RWPE2 (cell line): ENCODE data around the gene CAST.

Experiments used
- ATAC-seq: fragments of 200-7000 bp; cut with Tn5 transposase; 3 replicates; pipeline ENCODE4 v1.9.1; 2021; ENCODE audit warnings: low read depth
- DNase-seq: peaks from one replicate; pipeline ENCODE4 v3.0.0-alpha.2; 2020; ENCODE audit warnings: low spot score
- H3K27ac ChIP-seq: fragments of 450-650 bp; 2 replicates; pipeline ENCODE4 v1.5.1; 2017; ENCODE audit warnings: mild to moderate bottlenecking; ENCODE audit not compliant: poor library complexity, severe bottlenecking
- H3K27me3 ChIP-seq: fragments of 250-450 bp; sonication (Bioruptor Pico); 2 replicates; pipeline ENCODE4 v1.5.1; 2021; ENCODE audit warnings: mild to moderate bottlenecking, moderate library complexity; ENCODE audit not compliant: insufficient read depth, poor library complexity, severe bottlenecking
- H3K36me3 ChIP-seq: fragments of 250-450 bp; sonication (Bioruptor Pico); 2 replicates; pipeline ENCODE4 v1.5.1; 2020; ENCODE audit warnings: low read depth, mild to moderate bottlenecking, moderate library complexity
- H3K4me1 ChIP-seq: fragments of 250-450 bp; sonication (Bioruptor Pico); 2 replicates; pipeline ENCODE4 v1.5.1; 2021; ENCODE audit warnings: mild to moderate bottlenecking, moderate library complexity; ENCODE audit not compliant: insufficient read depth, poor library complexity, severe bottlenecking
- H3K4me3 ChIP-seq: fragments of 250-450 bp; sonication (Bioruptor Pico); 2 replicates; pipeline ENCODE4 v1.5.1; 2021; ENCODE audit warnings: mild to moderate bottlenecking, moderate library complexity; ENCODE audit not compliant: severe bottlenecking
- H3K9me3 ChIP-seq: fragments of 250-450 bp; sonication (Bioruptor Pico); 2 replicates; pipeline ENCODE4 v1.5.1; 2021; ENCODE audit warnings: mild to moderate bottlenecking, moderate library complexity; ENCODE audit not compliant: severe bottlenecking
- CTCF ChIP-seq: fragments of 450-650 bp; IDR thresholded peaks from one replicate; pipeline ENCODE4 v1.5.1; 2017; ENCODE audit warnings: mild to moderate bottlenecking, moderate library complexity; ENCODE audit not compliant: poor library complexity, severe bottlenecking

The CAST gene

GRCh38 chr5:96763026-96763425, 100.8 kb downstream of the CAST start:
- Histone ChIP-seq H3K27ac (no peak overlapping the region), H3K27me3 (no peaks in the 10 kb centered on the region), H3K9me3 (no peaks in the 10 kb centered on the region), H3K36me3 (peaks cover 100% of the 10 kb centered on the region), H3K4me1 (no peaks in the 10 kb centered on the region), H3K4me3 (no peak overlapping the region)
- DNase-seq (no peak), ATAC-seq (no peak)
- no peak for TF ChIP-seq CTCF

DNA sequence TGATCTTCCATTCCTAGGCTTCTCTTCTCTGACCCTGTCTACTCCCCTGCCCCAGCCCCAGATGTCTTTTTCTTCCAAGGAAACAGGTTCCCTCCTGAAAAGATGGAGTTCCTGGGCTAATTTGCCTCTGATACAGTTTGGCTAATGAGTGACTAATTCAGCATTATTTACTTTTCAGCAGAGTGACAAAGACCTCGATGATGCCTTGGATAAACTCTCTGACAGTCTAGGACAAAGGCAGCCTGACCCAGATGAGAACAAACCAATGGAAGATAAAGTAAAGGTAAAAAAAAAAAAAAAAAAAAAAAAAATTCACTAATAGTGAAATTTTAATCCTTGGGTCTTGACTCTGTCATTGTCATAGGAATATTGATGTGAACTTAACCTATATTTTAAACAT, 102.9 kb downstream of the CAST start:
- Histone ChIP-seq H3K4me3 (no peak overlapping the region), H3K27me3 (no peaks in the 10 kb centered on the region), H3K36me3 (peaks cover 100% of the 10 kb centered on the region), H3K9me3 (no peaks in the 10 kb centered on the region), H3K4me1 (no peaks in the 10 kb centered on the region), H3K27ac (no peak overlapping the region)
- TF ChIP-seq CTCF = no peak
- no peak for DNase-seq
- no peak for ATAC-seq

- DNase-seq (no peak), ATAC-seq (no peak)
- no peak for TF ChIP-seq CTCF
- H3K27me3 ChIP-seq = no peaks in the 10 kb centered on the region
- H3K4me3 ChIP-seq = no peak overlapping the region
- H3K27ac ChIP-seq = no peak overlapping the region
- H3K36me3 ChIP-seq = peaks cover 100% of the 10 kb centered on the region
- no peaks in the 10 kb centered on the region for H3K9me3 ChIP-seq
- H3K4me1 ChIP-seq = no peaks in the 10 kb centered on the region
Measured at GRCh38 chr5:96768708-96769251, 106.6 kb downstream of the CAST start.

DNA sequence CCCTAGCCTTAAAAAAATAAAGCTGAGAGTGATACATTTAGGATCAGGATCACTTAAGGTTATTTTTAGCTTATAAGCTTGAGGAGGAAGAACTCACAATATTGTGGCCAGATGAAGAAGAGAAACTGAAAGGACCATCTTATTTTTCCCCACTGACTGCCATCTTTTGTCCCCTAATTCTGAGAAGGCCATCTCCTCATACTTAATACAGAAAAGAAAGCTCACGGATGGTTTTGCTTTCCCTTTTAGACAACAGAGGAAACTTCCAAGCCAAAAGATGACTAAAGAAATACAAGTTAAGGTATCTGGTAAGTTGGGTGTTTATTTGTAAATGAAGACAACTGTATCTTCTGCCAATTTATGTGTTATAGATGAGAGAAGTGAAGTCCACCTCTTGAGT, 109.2 kb downstream of the CAST start:
- H3K27ac ChIP-seq = no peak overlapping the region
- DNase-seq (no peak), ATAC-seq (no peak)
- peaks cover 100% of the 10 kb centered on the region for H3K36me3 ChIP-seq
- H3K4me1 ChIP-seq = no peaks in the 10 kb centered on the region
- no peaks in the 10 kb centered on the region for H3K9me3 ChIP-seq
- H3K4me3 ChIP-seq = no peak overlapping the region
- no peaks in the 10 kb centered on the region for H3K27me3 ChIP-seq
- no peak for TF ChIP-seq CTCF

- no peak overlapping the region for H3K27ac ChIP-seq
- no peak for DNase-seq
- ATAC-seq = no peak
- no peak overlapping the region for H3K4me3 ChIP-seq
- H3K27me3 ChIP-seq = no peaks in the 10 kb centered on the region
- H3K36me3 ChIP-seq = peaks cover 100% of the 10 kb centered on the region
- TF ChIP-seq CTCF = no peak
- H3K4me1 ChIP-seq = no peaks in the 10 kb centered on the region
- H3K9me3 ChIP-seq = no peaks in the 10 kb centered on the region
Measured at GRCh38 chr5:96772111-96772510, 109.9 kb downstream of the CAST start.
